GM18858 (cell line): Measurements from ENCODE around the gene HDAC10.

Experiments
- ATAC-seq: cut with Tn5 transposase; IDR thresholded peaks from one replicate; pipeline ENCODE4 v1.9.1; 2021; ENCODE audit not compliant: unreplicated experiment

The HDAC10 gene

GRCh38 chr22:50250555-50251476 is at the start of gene HDAC10:
Gene HDAC10, minus strand, starts transcription at chr22:50251265. Its CDS starts 233 bp downstream, at chr22:50251032.
- ATAC-seq = no peak

- ATAC-seq = no peak
Measured at GRCh38 chr22:50300620-50301257, 49.7 kb upstream of the HDAC10 start.

GRCh38 chr22:50299785-50300619 is 48.9 kb upstream of the HDAC10 start:
- no peak for ATAC-seq

GRCh38 chr22:50298937-50299784 is 48.1 kb upstream of the HDAC10 start:
- no peak for ATAC-seq

GRCh38 chr22:50298266-50298637 is 47.2 kb upstream of the HDAC10 start:
- ATAC-seq = no peak

- no peak for ATAC-seq
Measured at GRCh38 chr22:50297510-50298265, 46.6 kb upstream of the HDAC10 start.

GRCh38 chr22:50296658-50297490 is 45.8 kb upstream of the HDAC10 start:
- ATAC-seq = no peak

- ATAC-seq = no peak
Measured at GRCh38 chr22:50294319-50294656, 43.2 kb upstream of the HDAC10 start.

- no peak for ATAC-seq
Measured at GRCh38 chr22:50293441-50294318, 42.6 kb upstream of the HDAC10 start.

GRCh38 chr22:50292643-50293440 is 41.8 kb upstream of the HDAC10 start:
- ATAC-seq = no peak

GRCh38 chr22:50289942-50290630 is 39.0 kb upstream of the HDAC10 start:
- ATAC-seq = no peak

- ATAC-seq = no peak
Measured at GRCh38 chr22:50289151-50289941, 38.3 kb upstream of the HDAC10 start.

- ATAC-seq = no peak
Measured at GRCh38 chr22:50287731-50288130, 36.7 kb upstream of the HDAC10 start.

GRCh38 chr22:50286701-50287318 is 35.7 kb upstream of the HDAC10 start:
- ATAC-seq = no peak

GRCh38 chr22:50286275-50286674 is 35.2 kb upstream of the HDAC10 start:
- no peak for ATAC-seq
